ENCODE data around the gene AGAP1. TPM values are rescaled to one million over a fixed set of nuclear protein-coding genes. Genes with fewer than 3 reads are reported as not detected.

AGAP1 gene
- total and polyA plus RNA-seq, 7 donors: 10.8 to 42.7 (median 18.6) TPM

DNA sequence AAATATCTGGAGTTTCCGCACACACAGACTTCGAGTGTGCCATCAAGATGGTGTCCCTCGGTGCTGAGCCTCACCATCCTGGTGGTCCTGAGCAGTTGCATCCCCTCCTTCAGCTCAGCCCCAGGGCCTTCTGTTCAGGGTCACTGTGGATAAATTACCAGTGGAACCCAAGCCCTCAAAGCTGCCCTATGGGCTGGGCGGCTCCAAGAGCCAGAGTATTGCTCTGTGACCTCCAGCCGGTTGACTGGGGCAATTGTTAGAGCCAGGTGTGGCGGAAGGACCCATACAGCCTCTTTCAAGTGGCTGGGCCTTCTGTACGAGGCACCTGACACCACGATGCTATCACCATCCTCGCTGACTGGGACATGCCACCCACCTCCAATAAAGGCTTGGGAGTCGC, 458.9 kb downstream of the AGAP1 start:
- peak; percentile 53 for DNase-seq
- WGBS, 2 donors: 88 to 90% methylated on average over 10 of the region's 10 CpGs
- Histone ChIP-seq H3K9me3 (no peaks in the 10 kb centered on the region), H3K27me3 (no peaks in the 10 kb centered on the region), H3K27ac (no peak overlapping the region), H3K4me1 (no peaks in the 10 kb centered on the region), H3K36me3 (no peaks in the 10 kb centered on the region), H3K4me3 (no peak overlapping the region)
- intact Hi-C loops (cut with DNase I): no loop called here
- TF ChIP-seq CTCF (IDR thresholded peaks at IDR 0.05) (no peak), EP300 (IDR thresholded peaks at IDR 0.05) (no peak), POLR2A (IDR thresholded peaks at IDR 0.05) (no peak), POLR2AphosphoS5 (IDR thresholded peaks at IDR 0.05) (no peak)

- no peaks in the 10 kb centered on the region for H3K27me3 ChIP-seq
- TF ChIP-seq POLR2A (IDR thresholded peaks at IDR 0.05) (no peak), EP300 (IDR thresholded peaks at IDR 0.05) (no peak), POLR2AphosphoS5 (IDR thresholded peaks at IDR 0.05) (no peak), CTCF (IDR thresholded peaks at IDR 0.05) (no peak)
- peak; percentile 27 for DNase-seq
- no peak overlapping the region for H3K4me3 ChIP-seq
- intact Hi-C loops (cut with DNase I): no loop called here
- H3K36me3 ChIP-seq: peaks cover 0 to 4% (median 0%) of the 10 kb centered on the region in 4 donors
- H3K9me3 ChIP-seq: no peaks in the 10 kb centered on the region
- no peak overlapping the region for H3K27ac ChIP-seq
- 91 to 94% methylated on average over 10 of the region's 10 CpGs for WGBS, 2 donors
- no peaks in the 10 kb centered on the region for H3K4me1 ChIP-seq
Observed at GRCh38 chr2:235954281-235954680, 460.4 kb downstream of the AGAP1 start.

DNA sequence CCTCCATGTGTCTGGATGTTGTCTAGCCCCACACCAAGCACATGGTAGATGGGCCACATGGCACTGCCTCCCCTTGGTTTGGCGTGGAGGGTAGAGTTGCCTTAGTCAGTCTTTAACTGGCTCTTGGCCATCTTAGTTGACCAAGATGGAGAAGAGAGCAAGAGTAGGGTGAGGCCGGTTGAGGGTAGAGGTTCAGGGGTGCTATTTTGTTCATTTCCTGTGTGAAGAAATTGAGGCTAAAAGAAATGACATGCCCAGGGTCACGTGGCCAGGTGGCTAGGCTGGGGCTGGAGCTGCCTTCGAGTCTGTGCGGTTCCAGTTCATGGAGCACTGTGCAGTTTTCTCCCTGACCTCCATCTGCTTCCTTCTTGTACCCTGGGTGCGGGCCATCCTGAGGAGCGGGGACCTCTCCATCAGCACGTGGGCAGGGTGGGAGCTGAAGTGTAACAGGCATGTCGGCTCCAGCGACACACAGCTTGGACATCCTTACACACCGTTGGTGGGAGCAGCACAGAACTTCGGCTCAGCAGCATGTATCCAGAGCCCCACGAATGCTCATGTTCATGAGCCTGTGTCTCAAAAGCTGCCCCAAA, 461.1 kb downstream of the AGAP1 start:
- intact Hi-C loops (cut with DNase I): no loop called here
- Histone ChIP-seq H3K4me3 (no peak overlapping the region), H3K36me3 (peaks cover 0 to 4% (median 0%) of the 10 kb centered on the region in 4 donors), H3K27ac (no peak overlapping the region), H3K4me1 (no peaks in the 10 kb centered on the region), H3K9me3 (no peaks in the 10 kb centered on the region), H3K27me3 (no peaks in the 10 kb centered on the region)
- DNase-seq: peak; percentile 32
- TF ChIP-seq POLR2AphosphoS5 (IDR thresholded peaks at IDR 0.05): no peak
- TF ChIP-seq EP300 (IDR thresholded peaks at IDR 0.05): no peak
- TF ChIP-seq POLR2A (IDR thresholded peaks at IDR 0.05): no peak
- no peak for TF ChIP-seq CTCF (IDR thresholded peaks at IDR 0.05)
- WGBS, 2 donors: 93 to 96% methylated on average over 13 of the region's 13 CpGs

GRCh38 chr2:235955664-235956063, 461.8 kb downstream of the AGAP1 start:
- no peak overlapping the region for H3K27ac ChIP-seq
- intact Hi-C loops (cut with DNase I): no loop called here
- H3K36me3 ChIP-seq: peaks cover 0 to 4% (median 0%) of the 10 kb centered on the region in 4 donors
- TF ChIP-seq POLR2AphosphoS5 (IDR thresholded peaks at IDR 0.05) (no peak), POLR2A (IDR thresholded peaks at IDR 0.05) (no peak), EP300 (IDR thresholded peaks at IDR 0.05) (no peak), CTCF (IDR thresholded peaks at IDR 0.05) (no peak)
- H3K27me3 ChIP-seq: no peaks in the 10 kb centered on the region
- H3K4me3 ChIP-seq: no peak overlapping the region
- no peaks in the 10 kb centered on the region for H3K4me1 ChIP-seq
- WGBS, 2 donors: 94 to 96% methylated on average over 4 of the region's 4 CpGs
- DNase-seq: peak; percentile 7
- H3K9me3 ChIP-seq: no peaks in the 10 kb centered on the region

All from sigmoid colon (tissue), 7 donors.